OCI-LY7 (cell line): ENCODE results near the gene INHBB. TPM values are rescaled to one million over a fixed set of nuclear protein-coding genes. Genes with fewer than 3 reads are reported as not detected.

Experiments
- BruUV-seq: library from RNA; stranded (reverse); fragments of 400-500 nt; replicated peaks from 2 replicates; lab custom pipeline; 2021; lab: Mats Ljungman, UMichigan
- CTCF ChIA-PET: fragments of 300-600 bp; sonication (Branson Sonifier 250); formaldehyde crosslinking; loops from one replicate; lab custom pipeline; 2022; ENCODE audit warnings: antibody characterized with exemption; ENCODE audit not compliant: unreplicated experiment; lab: Charles Lee
- POLR2A ChIA-PET: fragments of 300-600 bp; sonication (Branson Sonifier 250); formaldehyde crosslinking; loops from one replicate; lab custom pipeline; 2022; ENCODE audit warnings: antibody characterized with exemption; lab: Charles Lee
- DNase-seq: peaks from one replicate; pipeline ENCODE4 v3.0.0-alpha.2; 2015; ENCODE audit warnings: low spot score
- H2AFZ ChIP-seq: fragments of 200-600 bp; sonication (generic), shearing (Covaris generic); 2 replicates; pipeline ENCODE4 v1.6.1; 2014; ENCODE audit warnings: mild to moderate bottlenecking, antibody characterized with exemption, low read length, moderate library complexity
- H3K27ac ChIP-seq: fragments of 200-600 bp; sonication (generic); 2 replicates; pipeline ENCODE4 v1.5.1; 2014; ENCODE audit warnings: mixed run types, low read depth, mild to moderate bottlenecking, moderate library complexity, low read length, inconsistent platforms; ENCODE audit not compliant: poor library complexity, severe bottlenecking
- H3K36me3 ChIP-seq: fragments of 200-600 bp; sonication (generic); 2 replicates; pipeline ENCODE4 v1.6.1; 2014; ENCODE audit warnings: mild to moderate bottlenecking, antibody characterized with exemption, low read length, moderate library complexity, mixed read lengths; ENCODE audit not compliant: insufficient read depth
- H3K4me1 ChIP-seq: fragments of 200-600 bp; sonication (generic); 2 replicates; pipeline ENCODE4 v1.5.1; 2014; ENCODE audit warnings: mild to moderate bottlenecking, low read length; ENCODE audit not compliant: insufficient read depth, poor library complexity, severe bottlenecking
- H3K4me2 ChIP-seq: fragments of 200-600 bp; sonication (generic); 2 replicates; pipeline ENCODE4 v1.6.1; 2014; ENCODE audit warnings: mild to moderate bottlenecking, low read length
- H3K4me3 ChIP-seq: fragments of 200-600 bp; sonication (generic); 2 replicates; pipeline ENCODE4 v1.5.1; 2014; ENCODE audit warnings: mild to moderate bottlenecking, low read depth, low read length; ENCODE audit not compliant: poor library complexity, severe bottlenecking
- H3K79me2 ChIP-seq: fragments of 200-600 bp; sonication (generic); 2 replicates; pipeline ENCODE4 v1.6.1; 2016; ENCODE audit warnings: low read depth, mild to moderate bottlenecking, low read length, moderate library complexity, mixed read lengths; ENCODE audit not compliant: insufficient read depth
- H3K9me2 ChIP-seq: fragments of 200-600 bp; sonication (generic); 2 replicates; pipeline ENCODE4 v1.6.1; 2016; ENCODE audit warnings: mild to moderate bottlenecking, low read length, mixed read lengths; ENCODE audit not compliant: insufficient read depth
- H3K9me3 ChIP-seq: fragments of 200-600 bp; sonication (generic); 2 replicates; pipeline ENCODE4 v1.6.1; 2014; ENCODE audit warnings: mild to moderate bottlenecking, mixed run types, low read length, mixed read lengths
- H4K20me1 ChIP-seq: fragments of 200-600 bp; sonication (generic); 2 replicates; pipeline ENCODE4 v1.6.1; 2014; ENCODE audit warnings: mild to moderate bottlenecking, antibody characterized with exemption, low read length, moderate library complexity, mixed read lengths; ENCODE audit not compliant: insufficient read depth
- CTCF ChIP-seq: fragments of 200-600 bp; sonication (generic); conservative IDR thresholded peaks from 2 replicates; pipeline ENCODE4 v1.5.1; 2014; ENCODE audit warnings: mild to moderate bottlenecking, antibody characterized with exemption, low read length, moderate library complexity, mixed read lengths
- EZH2phosphoT487 ChIP-seq: fragments of 200-600 bp; sonication (generic); IDR thresholded peaks from 2 replicates; pipeline ENCODE4 v1.6.1; 2018; ENCODE audit warnings: low read depth, borderline replicate concordance, mild to moderate bottlenecking, mixed run types, antibody characterized with exemption, low read length, moderate library complexity, mixed read lengths
- intact Hi-C: fragments of 100-400 bp; cut with micrococcal nuclease; formaldehyde crosslinking; loops from one replicate; pipeline ENCODE4 v1.10.0; 2022; ENCODE audit not compliant: unreplicated experiment
- total RNA-seq, 2 experiments: library from RNA; depleted of rRNA in 1 of 2; stranded (reverse); fragments of >200 nt in 1 of 2; shearing (Covaris generic) in 1 of 2; gene quantifications; 2 replicates each; pipeline ENCODE4 v1.2.3, GENCODE V29; 2014 to 2022

INHBB gene
- total RNA-seq, 2 experiments from 2014 or later = not detected

GRCh38 chr2:120350801-120351320, 4.9 kb downstream of the INHBB start:
- intact Hi-C loops = no loop called here
- no peaks in the 10 kb centered on the region for H3K79me2 ChIP-seq

GRCh38 chr2:120352696-120353590, 7.0 kb downstream of the INHBB start:
- DNase-seq = no peak
- H3K36me3 ChIP-seq = no peaks in the 10 kb centered on the region
- H3K4me3 ChIP-seq = no peak overlapping the region
- no peaks in the 10 kb centered on the region for H3K79me2 ChIP-seq
- no peak for TF ChIP-seq EZH2phosphoT487
- no peak for TF ChIP-seq CTCF
- no peaks in the 10 kb centered on the region for H3K4me1 ChIP-seq
- no peaks in the 10 kb centered on the region for H4K20me1 ChIP-seq
- no TSS peak for BruUV-seq
- intact Hi-C loops = no loop called here
- ChIA-PET POLR2A (no interaction called here), CTCF (no interaction called here)
- no peak overlapping the region for H3K4me2 ChIP-seq
- no peak overlapping the region for H3K27ac ChIP-seq
- no peak overlapping the region for H2AFZ ChIP-seq
- H3K9me3 ChIP-seq = no peaks in the 10 kb centered on the region
- H3K9me2 ChIP-seq = no peaks in the 10 kb centered on the region

More at GRCh38 chr2:120350801-120351320, 4.9 kb downstream of the INHBB start:
- DNase-seq = no peak
- POLR2A ChIA-PET = no interaction called here
- Histone ChIP-seq H3K36me3 (no peaks in the 10 kb centered on the region), H3K27ac (no peak overlapping the region), H4K20me1 (no peaks in the 10 kb centered on the region), H3K4me1 (no peaks in the 10 kb centered on the region), H3K4me3 (no peak overlapping the region), H2AFZ (no peak overlapping the region), H3K4me2 (no peak overlapping the region), H3K9me3 (no peaks in the 10 kb centered on the region), H3K9me2 (no peaks in the 10 kb centered on the region)
- no TSS peak for BruUV-seq
- TF ChIP-seq EZH2phosphoT487 = no peak
- no peak for TF ChIP-seq CTCF
- CTCF ChIA-PET = no interaction called here

GRCh38 chr2:120353591-120353898, 7.6 kb downstream of the INHBB start:
- ChIA-PET POLR2A (no interaction called here), CTCF (no interaction called here)
- no peak for DNase-seq
- H3K9me2 ChIP-seq = no peaks in the 10 kb centered on the region
- intact Hi-C loops = no loop called here
- no peaks in the 10 kb centered on the region for H3K4me1 ChIP-seq
- H3K79me2 ChIP-seq = no peaks in the 10 kb centered on the region
- H3K4me3 ChIP-seq = no peak overlapping the region
- no peaks in the 10 kb centered on the region for H3K36me3 ChIP-seq
- no peaks in the 10 kb centered on the region for H3K9me3 ChIP-seq
- no peak overlapping the region for H3K4me2 ChIP-seq
- no peaks in the 10 kb centered on the region for H4K20me1 ChIP-seq
- TF ChIP-seq EZH2phosphoT487 (no peak), CTCF (no peak)
- no TSS peak for BruUV-seq
- no peak overlapping the region for H2AFZ ChIP-seq
- H3K27ac ChIP-seq = no peak overlapping the region
